Measurements from ENCODE around the gene HOXC9. TPM values are rescaled to one million over a fixed set of nuclear protein-coding genes. Genes with fewer than 3 reads are reported as not detected.

Gene HOXC9
- polyA plus RNA-seq, 1 donor = 17.4 TPM

GRCh38 chr12:53976172-53976822, 23.7 kb upstream of the HOXC9 start:
- DNase-seq = peak; percentile 76

GRCh38 chr12:53976823-53977595, 23.0 kb upstream of the HOXC9 start:
- no peak for DNase-seq

GRCh38 chr12:53977596-53978445, 22.1 kb upstream of the HOXC9 start:
- no peak for DNase-seq

- no peak for DNase-seq
Measured at GRCh38 chr12:53978477-53979356, 21.2 kb upstream of the HOXC9 start.

- DNase-seq = no peak
Measured at GRCh38 chr12:53980104-53980801, 19.7 kb upstream of the HOXC9 start.

- DNase-seq = no peak
Measured at GRCh38 chr12:53980802-53981496, 19.0 kb upstream of the HOXC9 start.

- no peak for DNase-seq
Measured at GRCh38 chr12:53981634-53982565, 18.1 kb upstream of the HOXC9 start.

GRCh38 chr12:53982648-53983567, 17.1 kb upstream of the HOXC9 start:
- DNase-seq = no peak

GRCh38 chr12:53983568-53983949, 16.4 kb upstream of the HOXC9 start:
- no peak for DNase-seq

GRCh38 chr12:53983950-53984572, 15.9 kb upstream of the HOXC9 start:
- DNase-seq = no peak

GRCh38 chr12:53984901-53985691, 14.9 kb upstream of the HOXC9 start, which contains the start of gene HOXC10:
TSS of gene HOXC10 (plus strand) at chr12:53985146. CDS start at chr12:53985260, 114 bp downstream.
- DNase-seq = peak; percentile 99

- no peak for DNase-seq
Measured at GRCh38 chr12:53985692-53985993, 14.3 kb upstream of the HOXC9 start.

- no peak for DNase-seq
Measured at GRCh38 chr12:53985994-53986685, 13.8 kb upstream of the HOXC9 start.

- DNase-seq = no peak
Measured at GRCh38 chr12:53986686-53987483, 13.1 kb upstream of the HOXC9 start.

- DNase-seq = no peak
Measured at GRCh38 chr12:53987787-53988230, 12.2 kb upstream of the HOXC9 start.

All from hindlimb muscle (tissue), 1 donor.